HFF-Myc (cell line): ENCODE data around the gene PCDHB9.
"Not testable (repeated sequence)": the region's sequence is repeated elsewhere in the genome, so short reads cannot be mapped to it uniquely, and the experiment has no call there.

ENCODE experiments used
- DNase-seq: peaks from one replicate; pipeline ENCODE4 v3.0.0-alpha.2; 2011; ENCODE audit warnings: low read depth; ENCODE audit errors: extremely low read depth
- H3K4me3 ChIP-seq: replicated peaks from 2 replicates; pipeline ENCODE4 v1.5.1; 2011; ENCODE audit warnings: low read depth, mild to moderate bottlenecking, control low read depth, low read length
- CTCF ChIP-seq: IDR thresholded peaks from 2 replicates; pipeline ENCODE4 v1.5.1; 2012; ENCODE audit warnings: mild to moderate bottlenecking, low read depth, low read length, control low read depth; ENCODE audit errors: missing control alignments

Gene PCDHB9

DNA sequence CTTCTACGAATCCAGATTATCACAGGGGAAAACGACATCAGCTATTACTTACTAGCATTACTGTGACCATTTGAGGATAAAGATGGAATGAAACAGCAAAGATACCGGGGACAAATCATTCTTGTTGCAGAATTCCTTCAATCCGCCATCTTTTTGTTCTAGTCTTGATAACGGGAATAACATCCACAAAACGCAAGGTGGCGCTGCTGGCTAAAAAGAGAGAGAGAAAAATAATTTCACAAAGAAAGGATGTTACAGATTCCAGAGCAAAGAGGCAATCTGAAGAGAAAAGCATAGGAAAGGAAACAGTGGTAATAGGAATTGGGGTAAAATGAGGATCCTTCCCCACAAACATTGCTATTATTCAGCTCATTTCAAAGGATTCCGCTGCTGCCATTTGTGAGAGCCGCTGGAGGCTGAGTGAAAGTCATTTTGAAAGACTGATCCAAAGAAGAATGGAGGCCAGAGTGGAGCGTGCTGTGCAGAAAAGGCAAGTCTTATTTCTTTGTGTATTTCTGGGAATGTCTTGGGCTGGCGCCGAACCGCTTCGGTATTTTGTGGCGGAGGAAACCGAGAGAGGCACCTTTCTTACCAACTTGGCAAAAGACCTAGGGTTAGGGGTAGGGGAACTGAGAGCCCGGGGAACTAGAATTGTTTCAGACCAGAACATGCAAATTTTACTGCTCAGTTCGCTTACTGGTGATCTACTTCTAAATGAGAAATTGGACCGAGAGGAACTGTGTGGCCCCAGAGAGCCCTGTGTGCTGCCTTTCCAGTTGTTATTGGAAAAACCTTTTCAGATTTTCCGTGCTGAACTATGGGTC lies 14.4 kb upstream of the PCDHB9 start, which contains the start of gene PCDHB7:
TSS of gene PCDHB7 (plus strand) at position 264 of the 824 bp plus-strand sequence. CDS start at position 456, 192 bp downstream.
- TF ChIP-seq CTCF: peak; percentile 51
- DNase-seq: no peak
- H3K4me3 ChIP-seq: no peak within 1 kb of the TSS

GRCh38 chr5:141174291-141175104 lies 12.5 kb upstream of the PCDHB9 start:
- H3K4me3 ChIP-seq, DNase-seq: not testable (repeated sequence)

GRCh38 chr5:141175933-141176332 lies 11.0 kb upstream of the PCDHB9 start:
- no peak for DNase-seq
- TF ChIP-seq CTCF: no peak
- H3K4me3 ChIP-seq: no peak overlapping the region

DNA sequence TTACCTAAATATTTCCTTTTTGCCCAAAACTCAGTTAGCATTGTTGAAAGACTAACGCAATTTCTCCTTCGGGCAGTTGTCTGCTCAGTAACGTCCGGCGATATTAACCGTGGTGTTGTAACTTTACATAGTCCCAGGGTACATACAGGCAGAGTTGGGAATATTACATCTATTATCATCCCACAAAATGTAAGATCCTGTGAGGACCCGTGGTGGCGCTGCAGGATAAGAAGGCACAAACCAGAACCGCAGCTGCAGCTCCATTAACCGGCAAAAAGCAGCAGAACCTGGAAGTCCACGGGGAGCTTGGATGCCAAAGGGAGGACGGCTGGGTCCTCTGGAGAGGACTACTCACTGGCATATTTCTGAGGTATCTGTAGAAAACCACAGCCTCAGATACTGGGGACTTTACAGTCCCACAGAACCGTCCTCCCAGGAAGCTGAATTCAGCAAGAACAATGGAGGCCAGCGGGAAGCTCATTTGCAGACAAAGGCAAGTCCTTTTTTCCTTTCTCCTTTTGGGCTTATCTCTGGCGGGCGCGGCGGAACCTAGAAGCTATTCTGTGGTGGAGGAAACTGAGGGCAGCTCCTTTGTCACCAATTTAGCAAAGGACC lies 9.3 kb upstream of the PCDHB9 start, which contains the start of gene PCDHB8:
TSS of gene PCDHB8 (plus strand) at position 214 of the 615 bp plus-strand sequence. CDS start at position 459, 245 bp downstream.
- not testable (repeated sequence) for DNase-seq, H3K4me3 ChIP-seq

DNA sequence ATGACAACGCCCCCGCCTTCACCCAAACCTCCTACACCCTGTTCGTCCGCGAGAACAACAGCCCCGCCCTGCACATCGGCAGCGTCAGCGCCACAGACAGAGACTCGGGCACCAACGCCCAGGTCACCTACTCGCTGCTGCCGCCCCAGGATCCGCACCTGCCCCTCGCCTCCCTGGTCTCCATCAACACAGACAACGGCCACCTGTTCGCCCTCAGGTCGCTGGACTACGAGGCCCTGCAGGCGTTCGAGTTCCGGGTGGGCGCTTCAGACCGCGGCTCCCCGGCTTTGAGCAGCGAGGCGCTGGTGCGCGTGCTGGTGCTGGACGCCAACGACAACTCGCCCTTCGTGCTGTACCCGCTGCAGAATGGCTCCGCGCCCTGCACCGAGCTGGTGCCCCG lies 7.6 kb upstream of the PCDHB9 start:
- DNase-seq, H3K4me3 ChIP-seq: not testable (repeated sequence)

GRCh38 chr5:141179876-141180275 lies 7.1 kb upstream of the PCDHB9 start:
- H3K4me3 ChIP-seq, DNase-seq: not testable (repeated sequence)

- DNase-seq: no peak
- no peak overlapping the region for H3K4me3 ChIP-seq
- TF ChIP-seq CTCF: no peak
Measured at GRCh38 chr5:141180313-141180712, 6.6 kb upstream of the PCDHB9 start.

DNA sequence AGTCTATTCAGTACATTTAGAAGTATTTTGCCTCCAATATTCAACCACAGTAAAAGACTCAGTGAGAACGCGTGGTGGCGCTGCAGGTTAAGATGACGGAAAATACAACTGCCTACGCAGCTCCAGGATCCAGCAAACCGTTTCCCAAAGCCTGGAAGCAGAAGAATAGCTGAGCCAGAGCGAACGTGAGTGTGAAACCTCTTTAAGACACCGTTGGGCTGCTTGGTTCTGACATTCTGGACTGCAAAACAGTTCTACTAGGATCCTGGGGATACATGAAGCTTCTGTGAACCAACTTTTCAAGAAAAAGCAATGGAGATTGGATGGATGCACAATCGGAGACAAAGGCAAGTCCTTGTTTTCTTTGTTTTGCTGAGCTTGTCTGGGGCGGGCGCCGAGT lies 4.7 kb upstream of the PCDHB9 start, which contains the start of gene PCDHB16:
TSS of gene PCDHB16 (plus strand) at position 140 of the 400 bp plus-strand sequence. CDS start at position 313, 173 bp downstream.
- H3K4me3 ChIP-seq: no peak within 1 kb of the TSS
- peak; percentile 17 for TF ChIP-seq CTCF
- DNase-seq: no peak

DNA sequence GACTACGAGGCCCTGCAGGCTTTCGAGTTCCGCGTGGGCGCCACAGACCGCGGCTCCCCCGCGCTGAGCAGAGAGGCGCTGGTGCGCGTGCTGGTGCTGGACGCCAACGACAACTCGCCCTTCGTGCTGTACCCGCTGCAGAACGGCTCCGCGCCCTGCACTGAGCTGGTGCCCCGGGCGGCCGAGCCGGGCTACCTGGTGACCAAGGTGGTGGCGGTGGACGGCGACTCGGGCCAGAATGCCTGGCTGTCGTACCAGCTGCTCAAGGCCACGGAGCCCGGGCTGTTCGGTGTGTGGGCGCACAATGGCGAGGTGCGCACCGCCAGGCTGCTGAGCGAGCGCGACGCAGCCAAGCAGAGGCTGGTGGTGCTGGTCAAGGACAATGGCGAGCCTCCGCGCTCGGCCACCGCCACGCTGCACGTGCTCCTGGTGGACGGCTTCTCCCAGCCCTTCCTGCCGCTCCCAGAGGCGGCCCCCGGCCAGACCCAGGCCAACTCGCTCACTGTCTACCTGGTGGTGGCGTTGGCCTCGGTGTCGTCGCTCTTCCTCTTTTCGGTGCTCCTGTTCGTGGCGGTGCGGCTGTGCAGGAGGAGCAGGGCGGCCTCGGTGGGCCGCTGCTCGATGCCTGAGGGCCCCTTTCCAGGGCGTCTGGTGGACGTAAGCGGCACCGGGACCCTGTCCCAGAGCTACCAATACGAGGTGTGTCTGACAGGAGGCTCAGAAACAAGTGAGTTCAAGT lies 2.7 kb upstream of the PCDHB9 start:
- DNase-seq, H3K4me3 ChIP-seq: not testable (repeated sequence)

DNA sequence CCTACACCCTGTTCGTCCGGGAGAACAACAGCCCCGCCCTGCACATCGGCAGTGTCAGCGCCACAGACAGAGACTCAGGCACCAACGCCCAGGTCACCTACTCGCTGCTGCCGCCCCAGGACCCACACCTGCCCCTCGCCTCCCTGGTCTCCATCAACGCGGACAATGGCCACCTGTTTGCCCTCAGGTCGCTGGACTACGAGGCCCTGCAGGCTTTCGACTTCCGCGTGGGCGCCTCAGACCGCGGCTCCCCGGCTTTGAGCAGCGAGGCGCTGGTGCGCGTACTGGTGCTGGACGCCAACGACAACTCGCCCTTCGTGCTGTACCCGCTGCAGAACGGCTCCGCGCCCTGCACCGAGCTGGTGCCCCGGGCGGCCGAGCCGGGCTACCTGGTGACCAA lies 1.7 kb downstream of the PCDHB9 start:
- not testable (repeated sequence) for DNase-seq, H3K4me3 ChIP-seq

GRCh38 chr5:141189131-141189530 lies 2.2 kb downstream of the PCDHB9 start:
- DNase-seq: not testable (repeated sequence)

More at GRCh38 chr5:141189131-141189530, 2.2 kb downstream of the PCDHB9 start:
- H3K4me3 ChIP-seq: not testable (repeated sequence)
